Stimulated activated memory B cell treated with anti-CD40 and anti-IgM and Interleukin-4, amounts not matched to agents 10 μg/mL and 1 μg/mL and 100 μg/mL, for 72 hours (primary cell): ENCODE measurements around the gene SWSAP1.
"Not testable (repeated sequence)": the region's sequence is repeated elsewhere in the genome, so short reads cannot be mapped to it uniquely, and the experiment has no call there.

ENCODE experiments used
- ATAC-seq: fragments of 150-1000 bp; cut with Tn5 transposase; 2 replicates; pipeline ENCODE4 v1.10.0; 2021
- H3K27ac Mint-ChIP-seq: one replicate; pipeline ENCODE4 v1.8.0; 2022; ENCODE audit warnings: mild to moderate bottlenecking, mixed read lengths
- H3K27me3 Mint-ChIP-seq: one replicate; pipeline ENCODE4 v1.8.0; 2022; ENCODE audit warnings: mixed read lengths
- H3K36me3 Mint-ChIP-seq: one replicate; pipeline ENCODE4 v1.8.0; 2022; ENCODE audit warnings: mixed read lengths
- H3K4me1 Mint-ChIP-seq: one replicate; pipeline ENCODE4 v1.8.0; 2022; ENCODE audit warnings: mixed read lengths
- H3K4me3 Mint-ChIP-seq: one replicate; pipeline ENCODE4 v1.8.0; 2022; ENCODE audit warnings: mild to moderate bottlenecking, moderate library complexity, mixed read lengths
- H3K9me3 Mint-ChIP-seq: one replicate; pipeline ENCODE4 v1.8.0; 2022; ENCODE audit warnings: mixed read lengths

The SWSAP1 gene, protein sequence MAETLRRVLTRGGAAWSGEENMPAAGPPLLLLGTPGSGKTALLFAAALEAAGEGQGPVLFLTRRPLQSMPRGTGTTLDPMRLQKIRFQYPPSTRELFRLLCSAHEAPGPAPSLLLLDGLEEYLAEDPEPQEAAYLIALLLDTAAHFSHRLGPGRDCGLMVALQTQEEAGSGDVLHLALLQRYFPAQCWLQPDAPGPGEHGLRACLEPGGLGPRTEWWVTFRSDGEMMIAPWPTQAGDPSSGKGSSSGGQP

DNA sequence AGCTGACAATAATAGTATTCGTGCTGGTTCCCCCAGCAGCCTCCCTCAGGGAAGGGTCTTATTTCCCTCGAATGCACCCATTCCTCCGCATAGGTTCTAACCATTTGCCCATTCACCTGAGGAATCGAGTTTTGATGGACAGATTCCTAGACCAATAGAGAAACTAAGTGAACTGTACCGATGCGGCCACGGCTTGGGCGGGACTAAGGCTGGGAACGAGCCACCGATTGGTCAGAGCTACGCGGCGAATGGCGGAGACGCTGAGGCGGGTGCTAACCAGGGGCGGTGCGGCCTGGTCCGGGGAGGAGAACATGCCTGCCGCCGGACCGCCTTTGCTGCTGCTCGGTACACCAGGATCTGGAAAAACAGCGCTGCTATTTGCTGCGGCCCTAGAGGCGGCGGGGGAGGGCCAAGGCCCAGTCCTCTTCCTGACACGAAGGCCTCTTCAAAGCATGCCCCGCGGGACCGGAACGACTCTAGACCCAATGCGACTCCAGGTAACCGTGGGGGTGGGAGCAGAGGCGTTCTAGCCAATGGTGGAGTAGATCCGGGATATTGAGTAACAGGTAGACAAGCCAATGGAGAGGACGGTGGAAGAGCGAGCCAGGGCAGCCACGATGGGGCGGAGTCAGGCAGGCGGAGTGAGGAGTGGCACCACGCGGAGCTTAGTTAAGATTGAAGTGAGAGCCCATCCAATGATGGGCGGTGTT is at the start of gene SWSAP1:
Gene SWSAP1 (plus strand): TSS at position 234 of the 710 bp plus-strand sequence. CDS start 15 bp downstream, at position 249.
- peak within 1 kb of the TSS; percentile 52 for H3K4me3 Mint-ChIP-seq
- H3K36me3 Mint-ChIP-seq, result peaks cover 19% of the 10 kb centered on the region
- no peak within 1 kb of the TSS for H3K27ac Mint-ChIP-seq
- no peaks in the 10 kb centered on the region for H3K9me3 Mint-ChIP-seq
- H3K4me1 Mint-ChIP-seq, result peaks cover 17% of the 10 kb centered on the region
- H3K27me3 Mint-ChIP-seq, result no peaks in the 10 kb centered on the region
- ATAC-seq, result peak; percentile 98

DNA sequence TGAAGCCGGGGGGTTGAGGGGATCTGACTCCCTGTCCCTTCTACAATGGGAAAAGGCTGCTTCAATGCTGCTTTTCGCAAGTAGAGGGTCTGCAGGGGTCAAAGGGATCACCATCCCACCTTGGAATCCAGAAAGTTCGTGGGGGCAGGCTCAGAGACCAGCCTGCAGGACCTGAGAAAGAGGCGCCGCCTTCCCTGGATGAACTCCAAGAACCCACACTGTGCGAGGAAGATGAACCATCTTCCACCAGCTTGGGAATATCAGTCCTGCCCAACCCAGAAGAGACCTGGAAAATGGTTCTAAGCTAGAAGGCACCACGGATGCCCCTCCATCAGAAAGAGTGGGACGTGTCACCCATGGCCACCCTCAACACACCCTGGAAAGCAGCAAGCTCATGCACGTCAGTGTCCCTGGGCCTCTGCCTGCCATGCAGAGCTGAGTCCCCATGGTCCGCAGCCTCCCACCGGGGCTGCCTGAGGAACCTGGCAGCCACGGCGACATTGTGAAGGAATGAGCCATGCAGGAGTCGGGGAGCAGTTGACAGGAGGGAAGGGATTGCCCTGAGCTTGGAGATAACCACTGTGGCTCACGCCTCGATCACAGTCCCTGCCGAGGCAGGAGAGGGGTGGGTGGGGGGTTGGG is 49.6 kb upstream of the SWSAP1 start:
- Mint-ChIP-seq H3K9me3 (no peaks in the 10 kb centered on the region), H3K27ac (peak overlapping the region; percentile 51), H3K4me3 (no peak overlapping the region), H3K4me1 (peaks cover 35% of the 10 kb centered on the region), H3K36me3 (peaks cover 5% of the 10 kb centered on the region), H3K27me3 (peaks cover 24% of the 10 kb centered on the region)
- no peak for ATAC-seq

DNA sequence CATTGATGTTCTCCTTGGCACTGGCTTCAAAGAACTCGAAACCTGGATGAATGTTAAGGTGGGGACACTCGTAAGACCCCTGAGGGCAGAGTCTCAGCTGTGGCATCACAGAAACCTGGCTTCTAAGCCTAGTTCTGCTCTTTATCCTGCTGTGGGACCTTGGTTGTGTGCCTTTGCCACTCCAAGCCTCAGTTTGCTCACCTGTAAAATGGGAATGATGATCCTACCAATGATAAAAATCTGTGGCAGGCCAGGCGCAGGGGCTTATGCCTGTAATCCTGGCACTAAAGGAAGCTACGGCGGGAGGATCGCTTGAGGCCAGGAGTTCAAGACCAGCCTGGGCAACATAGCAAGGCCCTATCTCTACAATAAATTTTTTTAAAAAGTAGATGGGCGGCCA is 48.9 kb upstream of the SWSAP1 start:
- Mint-ChIP-seq H3K9me3 (no peaks in the 10 kb centered on the region), H3K4me1 (peaks cover 31% of the 10 kb centered on the region), H3K4me3 (no peak overlapping the region), H3K36me3 (peaks cover 5% of the 10 kb centered on the region), H3K27ac (no peak overlapping the region), H3K27me3 (peaks cover 20% of the 10 kb centered on the region)
- no peak for ATAC-seq

DNA sequence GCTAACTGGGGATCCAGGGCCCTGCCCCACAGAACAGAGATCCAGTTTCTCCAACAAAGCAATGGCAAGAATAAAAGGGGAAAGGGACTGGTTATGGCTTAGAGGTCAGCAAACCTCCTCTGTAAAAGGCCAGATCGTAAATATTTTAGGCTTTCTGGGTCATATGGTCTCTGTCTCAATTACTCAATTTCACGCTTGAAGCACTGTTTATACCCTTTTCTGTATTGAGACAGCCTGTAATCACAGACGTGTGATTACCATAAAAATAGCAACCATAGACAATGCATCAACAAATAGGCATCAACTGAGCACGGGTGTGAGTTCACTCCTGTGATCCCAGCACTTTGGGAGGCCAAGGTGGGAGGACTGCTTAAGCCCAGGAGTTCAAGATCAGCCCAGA is 44.3 kb upstream of the SWSAP1 start:
- Mint-ChIP-seq H3K4me3 (no peak overlapping the region), H3K27ac (no peak overlapping the region), H3K9me3 (no peaks in the 10 kb centered on the region), H3K4me1 (no peaks in the 10 kb centered on the region), H3K27me3 (no peaks in the 10 kb centered on the region), H3K36me3 (peaks cover 31% of the 10 kb centered on the region)
- no peak for ATAC-seq

DNA sequence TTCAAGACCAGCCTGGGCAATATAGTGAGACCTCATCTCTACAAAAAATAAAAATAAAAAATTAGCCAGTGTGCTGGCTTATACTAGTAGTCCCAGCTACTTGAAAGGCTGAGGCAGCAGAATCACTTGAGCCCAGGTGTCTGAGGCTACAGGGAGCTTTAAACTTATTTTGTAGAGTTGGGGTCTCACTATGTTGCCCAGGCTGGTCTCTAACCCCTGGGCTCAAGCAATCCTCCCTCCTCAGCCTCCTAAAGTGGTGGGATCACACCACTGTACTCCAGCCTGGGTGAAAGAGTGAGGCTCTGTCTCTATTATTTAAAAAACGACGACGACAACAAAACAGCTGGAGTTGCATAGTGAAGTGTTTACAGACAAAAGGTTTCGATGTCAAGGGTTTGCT is 43.0 kb upstream of the SWSAP1 start:
- H3K4me1 Mint-ChIP-seq, result no peaks in the 10 kb centered on the region
- H3K4me3 Mint-ChIP-seq, result no peak overlapping the region
- peaks cover 3% of the 10 kb centered on the region for H3K9me3 Mint-ChIP-seq
- peaks cover 45% of the 10 kb centered on the region for H3K36me3 Mint-ChIP-seq
- ATAC-seq, result no peak
- no peak overlapping the region for H3K27ac Mint-ChIP-seq
- H3K27me3 Mint-ChIP-seq, result no peaks in the 10 kb centered on the region

DNA sequence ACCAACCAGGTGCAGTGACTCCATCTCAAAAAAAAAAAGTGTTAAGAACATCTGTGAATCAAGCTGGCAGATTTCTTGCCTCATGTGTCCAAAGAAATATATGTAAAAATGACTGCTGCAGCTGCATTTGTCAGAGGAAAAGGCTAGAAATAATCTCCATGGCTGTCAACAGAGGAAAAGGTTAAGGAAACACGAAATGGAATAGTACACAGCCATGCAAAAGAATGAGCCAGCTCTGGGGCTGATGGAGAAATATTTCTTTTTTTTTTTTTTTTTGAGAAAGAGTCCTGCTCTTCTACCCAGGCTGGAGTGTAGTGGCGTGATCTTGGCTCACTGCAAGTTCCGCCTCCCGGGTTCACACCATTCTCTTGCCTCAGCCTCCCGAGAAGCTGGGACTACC is 41.6 kb upstream of the SWSAP1 start:
- H3K9me3 Mint-ChIP-seq, result peaks cover 3% of the 10 kb centered on the region
- no peaks in the 10 kb centered on the region for H3K4me1 Mint-ChIP-seq
- no peaks in the 10 kb centered on the region for H3K27me3 Mint-ChIP-seq
- H3K4me3 Mint-ChIP-seq, result no peak overlapping the region
- no peak overlapping the region for H3K27ac Mint-ChIP-seq
- ATAC-seq, result no peak
- peaks cover 42% of the 10 kb centered on the region for H3K36me3 Mint-ChIP-seq

DNA sequence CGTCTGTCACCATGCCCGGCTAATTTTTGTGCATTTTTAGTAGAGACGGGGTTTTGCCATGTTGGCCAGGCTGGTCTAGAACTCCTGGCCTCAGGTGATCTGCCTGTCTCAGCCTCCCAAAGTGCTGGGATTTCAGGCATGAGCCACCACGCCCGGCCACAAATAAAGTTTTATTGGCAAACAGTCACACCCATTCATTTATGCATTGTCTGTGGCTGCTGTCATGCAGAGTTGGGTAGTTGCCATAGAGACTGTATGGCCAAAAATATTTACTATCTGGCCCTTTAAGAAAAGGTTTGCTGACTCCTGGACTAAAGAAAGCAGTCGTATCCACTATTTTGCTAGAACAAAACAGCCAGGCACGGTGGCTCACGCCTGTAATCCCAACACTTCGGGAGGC is 40.6 kb upstream of the SWSAP1 start:
- H3K9me3 Mint-ChIP-seq, ATAC-seq, H3K27me3 Mint-ChIP-seq, H3K27ac Mint-ChIP-seq, H3K4me3 Mint-ChIP-seq, H3K4me1 Mint-ChIP-seq: not testable (repeated sequence)
- peaks cover 42% of the 10 kb centered on the region for H3K36me3 Mint-ChIP-seq

DNA sequence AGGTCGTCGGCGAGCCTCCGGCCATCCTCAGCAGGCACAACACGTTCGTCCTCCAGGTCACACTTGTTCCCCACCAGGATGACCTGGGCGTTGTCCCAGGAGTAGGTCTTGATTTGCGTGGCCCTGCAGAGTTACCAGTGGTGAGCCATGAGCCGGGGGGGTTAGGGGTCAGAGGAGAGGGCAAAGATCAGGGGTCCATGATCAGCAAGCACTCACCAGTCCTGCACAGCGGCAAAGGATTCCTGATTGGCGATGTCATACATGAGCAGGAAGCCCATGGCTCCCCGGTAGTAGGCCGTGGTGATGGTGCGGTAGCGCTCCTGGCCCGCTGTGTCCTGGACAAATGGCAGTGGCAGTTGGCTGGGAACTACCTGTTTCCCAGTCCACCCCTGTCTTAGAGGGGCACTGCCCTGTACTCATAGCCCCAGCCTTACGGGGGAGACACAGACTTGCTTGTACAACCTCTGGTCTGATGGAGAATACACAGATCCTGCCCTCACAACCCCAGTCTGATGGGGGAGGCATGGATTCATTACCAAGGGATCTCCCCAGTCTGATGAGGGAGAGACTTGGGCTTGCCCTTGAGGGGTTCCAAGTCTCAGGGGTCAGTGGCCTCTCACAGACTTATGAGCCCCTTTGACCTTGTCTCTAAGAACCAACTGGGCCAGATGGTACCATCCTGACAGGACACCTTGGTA is 38.9 kb upstream of the SWSAP1 start:
- Mint-ChIP-seq H3K9me3 (peaks cover 3% of the 10 kb centered on the region), H3K27me3 (no peaks in the 10 kb centered on the region), H3K4me1 (peaks cover 16% of the 10 kb centered on the region), H3K27ac (no peak overlapping the region), H3K4me3 (no peak overlapping the region), H3K36me3 (peaks cover 42% of the 10 kb centered on the region)
- no peak for ATAC-seq

DNA sequence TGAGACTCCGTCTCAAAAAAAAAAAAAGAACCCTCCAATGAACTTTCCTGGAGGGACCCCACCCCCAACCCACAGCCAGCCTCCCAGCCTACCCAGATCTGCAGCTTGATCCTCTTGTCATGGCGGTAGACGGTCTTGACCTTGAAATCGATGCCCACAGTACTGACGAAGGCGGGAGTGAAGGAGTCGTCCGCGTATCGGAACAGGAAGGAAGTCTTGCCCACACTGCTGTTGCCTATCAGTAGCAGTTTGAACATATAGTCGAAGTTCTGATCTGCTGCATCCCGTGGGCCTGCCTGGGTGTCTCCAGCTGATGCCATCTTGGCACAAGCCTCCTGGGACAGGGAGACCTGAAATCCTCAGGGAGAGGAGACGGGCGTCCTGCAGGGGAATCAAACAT is 37.4 kb upstream of the SWSAP1 start:
- Mint-ChIP-seq H3K4me3 (no peak overlapping the region), H3K36me3 (peaks cover 42% of the 10 kb centered on the region), H3K27ac (no peak overlapping the region), H3K27me3 (no peaks in the 10 kb centered on the region), H3K4me1 (peaks cover 16% of the 10 kb centered on the region), H3K9me3 (peaks cover 3% of the 10 kb centered on the region)
- ATAC-seq, result no peak

DNA sequence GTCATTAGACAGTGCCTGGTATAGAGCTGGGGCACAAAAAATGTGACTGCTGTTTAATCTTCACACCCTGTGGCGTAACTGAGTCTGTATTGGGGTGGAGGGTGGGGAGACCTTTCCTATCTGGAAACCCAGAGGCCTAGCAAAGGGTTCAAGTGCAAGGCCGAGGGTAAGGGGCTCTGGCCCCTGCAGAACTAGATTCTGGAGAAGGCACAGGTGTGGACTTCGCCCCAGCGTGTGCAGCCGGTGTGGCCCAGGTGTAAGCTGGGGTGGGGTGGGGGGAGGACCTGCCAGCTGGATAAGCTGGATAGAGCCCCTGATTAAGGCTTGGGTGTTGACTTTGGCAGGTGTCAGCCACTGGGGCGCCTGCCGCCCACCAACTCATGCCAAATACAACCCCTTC is 36.3 kb upstream of the SWSAP1 start:
- Mint-ChIP-seq H3K4me1 (peaks cover 16% of the 10 kb centered on the region), H3K27ac (no peak overlapping the region), H3K9me3 (peaks cover 3% of the 10 kb centered on the region), H3K36me3 (peaks cover 43% of the 10 kb centered on the region), H3K4me3 (no peak overlapping the region), H3K27me3 (no peaks in the 10 kb centered on the region)
- no peak for ATAC-seq

DNA sequence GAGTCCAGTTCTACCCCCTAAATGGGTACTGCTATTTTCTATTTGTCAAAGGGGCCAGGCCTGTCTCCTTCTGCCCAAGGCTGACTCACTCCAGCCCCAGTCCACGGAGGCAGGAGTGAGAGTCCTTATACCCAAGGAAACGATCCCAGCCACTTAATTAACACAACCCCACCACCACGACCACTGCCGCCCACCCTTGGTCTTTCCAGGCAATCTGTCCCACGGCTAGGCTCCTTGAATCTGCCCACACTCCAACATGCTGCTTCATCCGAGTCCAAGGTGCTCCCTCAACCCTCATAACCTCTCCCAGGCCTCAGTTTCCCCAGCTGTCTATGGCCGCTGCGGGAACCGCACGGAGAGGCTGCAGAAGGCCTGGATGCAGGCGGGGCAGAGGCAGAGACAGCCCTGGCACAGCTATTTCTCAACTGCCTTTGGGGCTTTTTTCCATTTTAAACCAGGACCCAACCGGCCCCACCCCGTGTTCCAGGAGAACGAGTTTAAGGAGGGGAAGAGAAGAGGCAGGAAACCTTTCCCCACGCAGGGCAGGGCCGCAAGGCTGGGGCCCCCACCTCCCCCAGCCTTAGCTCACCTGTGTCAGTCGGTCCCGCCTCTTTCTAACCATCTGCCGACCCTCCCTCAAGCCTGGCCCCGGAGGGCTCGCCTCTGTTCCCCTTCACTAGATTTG is 35.8 kb upstream of the SWSAP1 start:
- peaks cover 37% of the 10 kb centered on the region for H3K36me3 Mint-ChIP-seq
- H3K4me3 Mint-ChIP-seq, result peak overlapping the region; percentile 83
- peaks cover 3% of the 10 kb centered on the region for H3K9me3 Mint-ChIP-seq
- no peak for ATAC-seq
- H3K4me1 Mint-ChIP-seq, result peaks cover 16% of the 10 kb centered on the region
- H3K27ac Mint-ChIP-seq, result peak overlapping the region; percentile 81
- H3K27me3 Mint-ChIP-seq, result no peaks in the 10 kb centered on the region

DNA sequence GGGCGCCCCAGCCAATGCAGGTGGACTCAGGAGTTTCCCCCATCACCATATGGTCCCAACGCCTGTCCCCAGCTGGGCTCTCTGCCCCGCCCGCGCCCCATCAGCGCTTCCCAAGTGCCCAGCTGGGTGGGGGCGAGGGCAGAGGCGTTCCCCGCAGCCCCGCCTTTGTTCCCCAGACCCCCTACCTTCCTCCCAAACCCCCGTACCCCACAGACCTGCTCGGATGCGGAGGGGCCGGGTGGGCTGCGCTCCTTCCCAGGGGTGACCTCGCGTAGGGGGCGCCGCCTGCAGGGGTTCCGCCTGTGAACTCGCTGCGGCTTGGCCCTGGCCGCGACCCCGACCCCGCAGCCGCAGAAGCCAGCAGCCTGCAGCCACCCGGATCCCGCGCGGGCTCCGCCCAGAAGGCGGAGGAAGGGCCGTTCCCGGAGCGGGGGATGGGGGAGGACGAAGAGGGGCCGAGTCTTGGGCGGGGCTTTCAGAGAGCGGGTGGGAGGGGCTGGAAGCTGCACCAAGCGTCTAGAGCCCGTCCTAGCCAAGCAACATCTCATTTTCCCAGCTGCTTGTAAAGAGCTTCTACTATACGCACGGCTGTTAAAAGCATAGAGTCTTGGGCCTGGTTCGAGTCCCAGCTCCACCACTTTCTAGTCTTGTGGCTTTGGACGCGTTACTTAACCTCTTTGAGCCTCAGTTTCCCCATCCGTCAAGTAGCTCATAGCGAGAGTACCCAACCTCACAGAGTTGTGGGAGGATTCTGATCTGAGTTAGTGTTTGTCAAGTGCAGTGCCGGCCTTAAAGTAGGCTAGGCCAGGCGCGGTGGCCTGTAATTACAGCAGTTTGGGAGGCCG is 35.0 kb upstream of the SWSAP1 start, which contains the start of gene RAB3D:
Gene RAB3D (minus strand): TSS at position 404 of the 845 bp plus-strand sequence. CDS start 2,258 bp downstream, outside the sequence.
- peak within 1 kb of the TSS; percentile 81 for H3K27ac Mint-ChIP-seq
- H3K4me3 Mint-ChIP-seq, result peak within 1 kb of the TSS; percentile 83
- H3K36me3 Mint-ChIP-seq, result peaks cover 30% of the 10 kb centered on the region
- H3K9me3 Mint-ChIP-seq, result peaks cover 3% of the 10 kb centered on the region
- H3K27me3 Mint-ChIP-seq, result no peaks in the 10 kb centered on the region
- ATAC-seq, result peak; percentile 96
- H3K4me1 Mint-ChIP-seq, result peaks cover 20% of the 10 kb centered on the region

DNA sequence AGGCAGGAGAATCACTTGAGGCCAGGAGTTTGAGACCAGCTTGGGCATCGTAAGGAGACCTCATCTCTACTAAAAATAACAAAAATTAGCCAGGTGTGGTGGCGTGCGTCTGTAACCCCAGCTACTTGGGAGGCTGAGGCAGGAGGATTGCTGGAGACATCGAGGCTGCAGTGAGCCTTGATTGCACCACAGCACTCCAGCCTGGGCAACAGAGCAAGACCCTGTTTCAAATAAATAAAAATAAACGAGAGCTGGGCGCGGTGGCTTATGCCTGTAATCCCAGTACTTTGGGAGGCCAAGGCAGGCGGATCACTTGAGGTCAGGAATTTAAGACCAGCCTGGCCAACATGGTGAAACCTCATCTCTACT is 34.4 kb upstream of the SWSAP1 start:
- Mint-ChIP-seq H3K4me1 (peaks cover 26% of the 10 kb centered on the region), H3K27ac (peak overlapping the region; percentile 81), H3K4me3 (peak overlapping the region; percentile 83), H3K36me3 (peaks cover 24% of the 10 kb centered on the region)
- not testable (repeated sequence) for ATAC-seq, H3K27me3 Mint-ChIP-seq, H3K9me3 Mint-ChIP-seq

DNA sequence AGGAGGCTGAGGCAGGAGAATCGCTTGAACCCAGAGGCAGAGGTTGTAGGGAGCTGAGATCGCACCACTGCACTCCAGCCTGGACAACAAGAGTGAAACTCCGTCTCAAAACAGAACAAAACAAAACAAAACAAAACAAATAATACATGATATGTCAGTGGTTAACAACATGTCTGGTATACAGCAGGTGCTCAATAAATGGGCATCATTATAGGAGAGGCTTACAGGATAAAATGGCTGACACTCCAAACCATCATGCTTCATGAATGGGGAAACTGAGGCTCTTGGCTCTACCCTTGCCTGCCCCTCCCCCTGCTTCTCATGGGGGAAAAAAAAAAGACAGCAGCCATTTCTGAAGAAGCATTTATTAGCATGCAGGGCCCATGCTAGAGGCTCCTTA is 32.0 kb upstream of the SWSAP1 start:
- H3K4me1 Mint-ChIP-seq, result peaks cover 45% of the 10 kb centered on the region
- no peak overlapping the region for H3K4me3 Mint-ChIP-seq
- no peak overlapping the region for H3K27ac Mint-ChIP-seq
- H3K27me3 Mint-ChIP-seq, result no peaks in the 10 kb centered on the region
- H3K9me3 Mint-ChIP-seq, result no peaks in the 10 kb centered on the region
- no peak for ATAC-seq
- H3K36me3 Mint-ChIP-seq, result peaks cover 8% of the 10 kb centered on the region
